HepG2 (cell line): Measurements from ENCODE around the gene ALDH1A1.

Experiments
- ATM ChIP-seq: fragments of 450-650 bp; IDR thresholded peaks from 2 replicates; pipeline ENCODE4 v1.7.1; 2017; ENCODE audit warnings: mild to moderate bottlenecking, borderline replicate concordance
- CAMTA2 ChIP-seq: sonication (generic); formaldehyde crosslinking; IDR thresholded peaks from 2 replicates; pipeline ENCODE4 v1.4.0; 2020; ENCODE audit warnings: mild to moderate bottlenecking, missing genetic modification reagents, borderline replicate concordance
- KDM4B ChIP-seq: sonication (generic); formaldehyde crosslinking; IDR thresholded peaks from 2 replicates; pipeline ENCODE4 v1.4.0; 2020; ENCODE audit warnings: missing genetic modification reagents
- ZBTB1 ChIP-seq: sonication (generic); formaldehyde crosslinking; IDR thresholded peaks from 2 replicates; pipeline ENCODE4 v1.4.0; 2020; ENCODE audit warnings: missing genetic modification reagents, borderline replicate concordance
- TF ChIP-seq, protein P1 (sequence below): sonication (generic); formaldehyde crosslinking; IDR thresholded peaks from 2 replicates; pipeline ENCODE4 v1.4.0; 2020; ENCODE audit warnings: mild to moderate bottlenecking, low read depth, missing genetic modification reagents
- TF ChIP-seq, protein P2 (sequence below): sonication (generic); formaldehyde crosslinking; IDR thresholded peaks from 2 replicates; pipeline ENCODE4 v1.5.0; 2020; ENCODE audit warnings: mild to moderate bottlenecking, missing genetic modification reagents, moderate library complexity
- TF ChIP-seq, protein P3 (sequence below): sonication (generic); formaldehyde crosslinking; IDR thresholded peaks from 2 replicates; pipeline ENCODE4 v1.9.0; 2022; ENCODE audit warnings: low read depth, missing genetic modification reagents
- TF ChIP-seq, protein P4 (sequence below), 2 experiments: sonication (generic) in 1 of 2; formaldehyde crosslinking in 1 of 2; IDR thresholded peaks; 2 replicates each; pipeline versions ENCODE4 v1.4.0 to v1.6.1; 2018 to 2020; ENCODE audit warnings: missing genetic modification reagents in 2 of 2, borderline replicate concordance in 1 of 2, low read depth in 1 of 2, mild to moderate bottlenecking in 1 of 2, missing biosample characterization in 1 of 2
- TF ChIP-seq, protein P5 (sequence below): sonication (generic); formaldehyde crosslinking; IDR thresholded peaks from 2 replicates; pipeline ENCODE4 v1.5.0; 2020; ENCODE audit warnings: missing genetic modification reagents

DNA sequence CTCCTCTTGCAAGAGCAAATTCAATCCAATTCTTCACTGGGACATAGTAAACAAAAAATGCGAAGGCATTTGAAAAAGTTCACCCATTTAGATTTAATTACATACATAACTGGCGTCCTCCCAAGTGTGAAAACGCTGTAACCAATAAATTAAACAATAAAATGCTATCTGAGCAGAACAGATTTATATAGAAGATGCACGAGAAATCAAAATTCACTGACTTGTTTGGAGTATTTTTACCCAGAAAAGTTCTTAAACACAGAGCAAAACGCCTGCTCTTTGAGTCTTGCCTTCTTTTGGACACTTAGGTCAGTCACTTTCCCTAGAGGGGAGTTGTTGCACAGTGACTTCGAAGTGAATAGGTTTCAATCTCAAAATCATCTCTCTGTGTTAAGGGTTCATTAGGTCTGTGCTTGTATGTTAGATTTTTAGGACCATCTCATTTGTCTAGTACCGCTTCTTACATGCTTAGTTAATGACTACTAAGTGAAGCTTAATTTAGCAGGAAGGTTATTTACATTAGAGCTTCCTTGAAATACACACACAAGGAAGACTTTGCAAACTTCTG is 1.9 kb downstream of the ALDH1A1 start:
- no peak for TF ChIP-seq ATM
- TF ChIP-seq, protein P1, sequence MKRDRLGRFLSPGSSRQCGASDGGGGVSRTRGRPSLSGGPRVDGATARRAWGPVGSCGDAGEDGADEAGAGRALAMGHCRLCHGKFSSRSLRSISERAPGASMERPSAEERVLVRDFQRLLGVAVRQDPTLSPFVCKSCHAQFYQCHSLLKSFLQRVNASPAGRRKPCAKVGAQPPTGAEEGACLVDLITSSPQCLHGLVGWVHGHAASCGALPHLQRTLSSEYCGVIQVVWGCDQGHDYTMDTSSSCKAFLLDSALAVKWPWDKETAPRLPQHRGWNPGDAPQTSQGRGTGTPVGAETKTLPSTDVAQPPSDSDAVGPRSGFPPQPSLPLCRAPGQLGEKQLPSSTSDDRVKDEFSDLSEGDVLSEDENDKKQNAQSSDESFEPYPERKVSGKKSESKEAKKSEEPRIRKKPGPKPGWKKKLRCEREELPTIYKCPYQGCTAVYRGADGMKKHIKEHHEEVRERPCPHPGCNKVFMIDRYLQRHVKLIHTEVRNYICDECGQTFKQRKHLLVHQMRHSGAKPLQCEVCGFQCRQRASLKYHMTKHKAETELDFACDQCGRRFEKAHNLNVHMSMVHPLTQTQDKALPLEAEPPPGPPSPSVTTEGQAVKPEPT (CRISPR knock-in tag), result no peak
- TF ChIP-seq, protein P2, sequence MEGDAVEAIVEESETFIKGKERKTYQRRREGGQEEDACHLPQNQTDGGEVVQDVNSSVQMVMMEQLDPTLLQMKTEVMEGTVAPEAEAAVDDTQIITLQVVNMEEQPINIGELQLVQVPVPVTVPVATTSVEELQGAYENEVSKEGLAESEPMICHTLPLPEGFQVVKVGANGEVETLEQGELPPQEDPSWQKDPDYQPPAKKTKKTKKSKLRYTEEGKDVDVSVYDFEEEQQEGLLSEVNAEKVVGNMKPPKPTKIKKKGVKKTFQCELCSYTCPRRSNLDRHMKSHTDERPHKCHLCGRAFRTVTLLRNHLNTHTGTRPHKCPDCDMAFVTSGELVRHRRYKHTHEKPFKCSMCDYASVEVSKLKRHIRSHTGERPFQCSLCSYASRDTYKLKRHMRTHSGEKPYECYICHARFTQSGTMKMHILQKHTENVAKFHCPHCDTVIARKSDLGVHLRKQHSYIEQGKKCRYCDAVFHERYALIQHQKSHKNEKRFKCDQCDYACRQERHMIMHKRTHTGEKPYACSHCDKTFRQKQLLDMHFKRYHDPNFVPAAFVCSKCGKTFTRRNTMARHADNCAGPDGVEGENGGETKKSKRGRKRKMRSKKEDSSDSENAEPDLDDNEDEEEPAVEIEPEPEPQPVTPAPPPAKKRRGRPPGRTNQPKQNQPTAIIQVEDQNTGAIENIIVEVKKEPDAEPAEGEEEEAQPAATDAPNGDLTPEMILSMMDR (CRISPR knock-in tag), result no peak
- no peak for TF ChIP-seq KDM4B (CRISPR knock-in tag)
- TF ChIP-seq, protein P3, sequence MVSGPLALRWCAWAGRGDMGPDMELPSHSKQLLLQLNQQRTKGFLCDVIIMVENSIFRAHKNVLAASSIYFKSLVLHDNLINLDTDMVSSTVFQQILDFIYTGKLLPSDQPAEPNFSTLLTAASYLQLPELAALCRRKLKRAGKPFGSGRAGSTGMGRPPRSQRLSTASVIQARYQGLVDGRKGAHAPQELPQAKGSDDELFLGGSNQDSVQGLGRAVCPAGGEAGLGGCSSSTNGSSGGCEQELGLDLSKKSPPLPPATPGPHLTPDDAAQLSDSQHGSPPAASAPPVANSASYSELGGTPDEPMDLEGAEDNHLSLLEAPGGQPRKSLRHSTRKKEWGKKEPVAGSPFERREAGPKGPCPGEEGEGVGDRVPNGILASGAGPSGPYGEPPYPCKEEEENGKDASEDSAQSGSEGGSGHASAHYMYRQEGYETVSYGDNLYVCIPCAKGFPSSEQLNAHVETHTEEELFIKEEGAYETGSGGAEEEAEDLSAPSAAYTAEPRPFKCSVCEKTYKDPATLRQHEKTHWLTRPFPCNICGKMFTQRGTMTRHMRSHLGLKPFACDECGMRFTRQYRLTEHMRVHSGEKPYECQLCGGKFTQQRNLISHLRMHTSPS (CRISPR knock-in tag), result no peak
- TF ChIP-seq, protein P4, sequence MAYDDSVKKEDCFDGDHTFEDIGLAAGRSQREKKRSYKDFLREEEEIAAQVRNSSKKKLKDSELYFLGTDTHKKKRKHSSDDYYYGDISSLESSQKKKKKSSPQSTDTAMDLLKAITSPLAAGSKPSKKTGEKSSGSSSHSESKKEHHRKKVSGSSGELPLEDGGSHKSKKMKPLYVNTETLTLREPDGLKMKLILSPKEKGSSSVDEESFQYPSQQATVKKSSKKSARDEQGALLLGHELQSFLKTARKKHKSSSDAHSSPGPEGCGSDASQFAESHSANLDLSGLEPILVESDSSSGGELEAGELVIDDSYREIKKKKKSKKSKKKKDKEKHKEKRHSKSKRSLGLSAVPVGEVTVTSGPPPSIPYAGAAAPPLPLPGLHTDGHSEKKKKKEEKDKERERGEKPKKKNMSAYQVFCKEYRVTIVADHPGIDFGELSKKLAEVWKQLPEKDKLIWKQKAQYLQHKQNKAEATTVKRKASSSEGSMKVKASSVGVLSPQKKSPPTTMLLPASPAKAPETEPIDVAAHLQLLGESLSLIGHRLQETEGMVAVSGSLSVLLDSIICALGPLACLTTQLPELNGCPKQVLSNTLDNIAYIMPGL (CRISPR knock-in tag; IDR thresholded peaks at IDR 0.05; ENCODE audit: borderline replicate concordance in 1 of 2, low read depth in 1 of 2), result no peak
- TF ChIP-seq, protein P5, sequence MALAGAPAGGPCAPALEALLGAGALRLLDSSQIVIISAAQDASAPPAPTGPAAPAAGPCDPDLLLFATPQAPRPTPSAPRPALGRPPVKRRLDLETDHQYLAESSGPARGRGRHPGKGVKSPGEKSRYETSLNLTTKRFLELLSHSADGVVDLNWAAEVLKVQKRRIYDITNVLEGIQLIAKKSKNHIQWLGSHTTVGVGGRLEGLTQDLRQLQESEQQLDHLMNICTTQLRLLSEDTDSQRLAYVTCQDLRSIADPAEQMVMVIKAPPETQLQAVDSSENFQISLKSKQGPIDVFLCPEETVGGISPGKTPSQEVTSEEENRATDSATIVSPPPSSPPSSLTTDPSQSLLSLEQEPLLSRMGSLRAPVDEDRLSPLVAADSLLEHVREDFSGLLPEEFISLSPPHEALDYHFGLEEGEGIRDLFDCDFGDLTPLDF (CRISPR knock-in tag), result no peak
- no peak for TF ChIP-seq CAMTA2 (CRISPR knock-in tag)
- no peak for TF ChIP-seq ZBTB1 (CRISPR knock-in tag)
